DND-41 (cell line): ENCODE measurements around the gene SEC61B.

Experiments
- EZH2 ChIP-seq: IDR thresholded peaks from 3 replicates; pipeline ENCODE4 v1.6.1; 2012; ENCODE audit warnings: borderline replicate concordance, low read depth, mild to moderate bottlenecking, moderate library complexity, low read length, inconsistent platforms; ENCODE audit not compliant: severe bottlenecking
- TF ChIP-seq, protein P1 (sequence below): IDR thresholded peaks from 2 replicates; pipeline ENCODE4 v1.5.1; 2012; ENCODE audit warnings: borderline replicate concordance, low read length, moderate library complexity, mild to moderate bottlenecking; ENCODE audit not compliant: poor library complexity, severe bottlenecking; ENCODE audit errors: extremely low read depth

DNA sequence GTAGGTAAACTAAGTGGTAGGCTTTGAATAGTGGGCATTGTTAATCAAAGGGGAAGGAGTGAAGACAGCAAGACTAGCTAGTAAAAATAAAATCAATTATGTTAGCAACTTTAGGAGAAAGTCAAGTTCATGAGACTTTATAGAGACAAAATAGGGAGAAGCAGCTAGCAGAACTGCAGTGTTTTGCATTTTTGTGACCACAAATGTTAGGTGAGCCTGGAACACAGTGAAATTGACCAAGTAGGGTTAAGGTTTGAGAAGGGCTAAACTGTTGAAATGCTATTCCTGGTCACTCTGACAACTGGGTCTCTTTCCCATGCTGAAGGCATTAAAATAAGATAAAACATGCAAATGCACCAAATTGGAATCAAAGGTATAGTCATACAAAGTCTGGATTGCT is 13.0 kb downstream of the SEC61B start:
- TF ChIP-seq EZH2: no peak
- TF ChIP-seq, protein P1, sequence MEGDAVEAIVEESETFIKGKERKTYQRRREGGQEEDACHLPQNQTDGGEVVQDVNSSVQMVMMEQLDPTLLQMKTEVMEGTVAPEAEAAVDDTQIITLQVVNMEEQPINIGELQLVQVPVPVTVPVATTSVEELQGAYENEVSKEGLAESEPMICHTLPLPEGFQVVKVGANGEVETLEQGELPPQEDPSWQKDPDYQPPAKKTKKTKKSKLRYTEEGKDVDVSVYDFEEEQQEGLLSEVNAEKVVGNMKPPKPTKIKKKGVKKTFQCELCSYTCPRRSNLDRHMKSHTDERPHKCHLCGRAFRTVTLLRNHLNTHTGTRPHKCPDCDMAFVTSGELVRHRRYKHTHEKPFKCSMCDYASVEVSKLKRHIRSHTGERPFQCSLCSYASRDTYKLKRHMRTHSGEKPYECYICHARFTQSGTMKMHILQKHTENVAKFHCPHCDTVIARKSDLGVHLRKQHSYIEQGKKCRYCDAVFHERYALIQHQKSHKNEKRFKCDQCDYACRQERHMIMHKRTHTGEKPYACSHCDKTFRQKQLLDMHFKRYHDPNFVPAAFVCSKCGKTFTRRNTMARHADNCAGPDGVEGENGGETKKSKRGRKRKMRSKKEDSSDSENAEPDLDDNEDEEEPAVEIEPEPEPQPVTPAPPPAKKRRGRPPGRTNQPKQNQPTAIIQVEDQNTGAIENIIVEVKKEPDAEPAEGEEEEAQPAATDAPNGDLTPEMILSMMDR: no peak
